Stimulated activated CD8-positive, alpha-beta memory T cell treated with anti-CD3 and anti-CD28 coated beads, Interleukin-4, amount 100 ng/mL, for 4 hours (primary cell): Measurements from ENCODE around the gene DYNC1I1.
"Not testable (repeated sequence)": the region's sequence is repeated elsewhere in the genome, so short reads cannot be mapped to it uniquely, and the experiment has no call there.

Experiments
- DNase-seq, 2 donors: peaks; one replicate each; pipeline ENCODE4 v3.0.0-alpha.2; 2020; ENCODE audit warnings: low read depth in 2 of 2, low spot score in 1 of 2

DYNC1I1 gene

DNA sequence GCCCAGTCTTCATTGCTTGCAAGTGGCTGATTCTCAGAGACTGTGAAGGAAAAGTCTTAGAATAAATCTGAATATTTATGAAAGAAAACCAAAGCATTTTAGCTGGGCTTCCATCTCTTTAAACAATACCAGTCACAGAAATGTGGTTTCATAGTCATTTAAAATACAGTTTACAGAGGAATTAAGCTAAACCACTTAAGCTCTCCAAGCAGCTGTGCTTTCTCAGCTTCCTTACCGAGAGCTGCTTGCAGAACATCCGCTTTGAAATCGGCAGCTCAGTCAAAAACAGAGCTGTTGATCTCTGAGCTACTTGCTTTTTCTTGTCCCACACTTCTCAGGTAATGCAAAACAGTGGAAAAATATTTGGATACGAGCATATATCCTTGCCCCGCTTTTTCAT, 134.5 kb downstream of the DYNC1I1 start:
- DNase-seq = no peak

DNA sequence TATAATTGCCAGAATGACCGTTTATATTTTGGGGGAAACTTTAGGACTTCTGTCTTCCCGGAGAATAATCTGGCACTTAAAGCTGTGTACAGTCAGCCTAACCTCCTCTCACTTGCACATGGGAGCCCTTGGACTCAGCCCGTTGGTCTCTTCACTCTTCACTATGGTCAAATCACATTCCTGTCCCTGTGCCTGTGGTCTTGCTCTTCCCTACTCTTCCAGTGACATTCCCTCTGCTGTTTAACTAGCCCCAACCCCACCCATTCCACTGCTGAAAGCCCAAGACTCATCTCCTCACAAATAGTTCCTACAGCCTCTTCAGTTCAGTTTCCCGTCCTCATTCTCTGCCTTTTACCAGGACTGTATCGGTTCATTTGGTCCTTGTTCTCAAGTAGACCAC, 135.0 kb downstream of the DYNC1I1 start:
- no peak for DNase-seq

DNA sequence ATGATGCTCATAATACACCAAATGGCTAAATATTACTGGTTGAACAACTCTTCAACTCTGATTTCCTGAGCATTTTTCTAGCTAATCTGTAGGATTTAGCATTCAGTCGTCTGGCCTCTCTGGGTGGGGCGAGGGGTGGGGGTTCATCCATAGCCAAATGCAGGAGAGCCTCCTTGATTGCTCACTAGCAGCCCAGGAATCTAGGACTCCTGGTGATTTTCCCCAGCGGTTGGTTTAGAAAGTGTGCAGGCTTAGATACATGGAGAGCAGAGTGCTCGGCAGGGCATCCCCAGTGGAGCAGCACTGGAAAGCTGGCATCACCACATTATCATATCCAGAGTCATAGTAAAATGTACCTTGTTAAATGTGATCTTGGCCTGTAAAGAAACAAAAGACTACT, 136.1 kb downstream of the DYNC1I1 start:
- no peak for DNase-seq

DNA sequence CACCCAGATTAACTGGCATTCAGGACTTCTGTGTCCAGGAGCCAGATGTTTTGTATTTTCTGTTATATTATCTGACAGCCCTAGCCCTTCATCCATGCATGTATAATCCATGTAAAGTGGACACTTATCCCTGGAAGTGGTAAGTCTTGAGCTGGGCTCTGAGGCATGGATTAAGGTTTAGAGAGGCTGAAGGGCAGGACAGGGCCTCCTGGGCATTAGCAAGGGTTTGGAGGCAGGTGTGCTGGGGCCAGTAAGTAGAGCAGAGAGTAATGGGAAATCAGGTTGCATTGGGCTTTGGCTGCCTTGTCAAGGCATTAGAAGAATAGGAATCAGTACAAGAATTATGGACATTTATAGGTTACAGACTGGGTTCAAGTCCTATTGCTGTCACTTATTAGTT, 138.0 kb downstream of the DYNC1I1 start:
- no peak for DNase-seq

DNA sequence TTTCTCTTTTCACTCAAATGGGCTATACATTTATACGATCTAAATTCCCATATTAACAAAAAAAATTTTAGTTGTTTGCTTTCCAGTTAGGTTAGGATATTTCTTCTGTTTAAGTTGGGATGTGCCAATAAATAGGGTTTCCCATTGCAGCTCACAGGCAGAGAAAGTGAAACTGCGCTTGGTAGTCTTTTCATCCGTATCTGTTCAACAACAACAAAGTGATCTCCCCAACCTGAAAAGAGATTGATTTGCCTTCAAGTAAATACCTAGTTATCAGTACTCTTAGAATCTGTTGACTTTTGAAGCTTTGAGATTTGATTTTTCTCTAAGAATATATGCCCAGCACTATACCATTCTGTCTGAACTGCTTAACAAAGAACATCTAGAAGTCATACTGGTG, 143.4 kb downstream of the DYNC1I1 start:
- DNase-seq = no peak

DNA sequence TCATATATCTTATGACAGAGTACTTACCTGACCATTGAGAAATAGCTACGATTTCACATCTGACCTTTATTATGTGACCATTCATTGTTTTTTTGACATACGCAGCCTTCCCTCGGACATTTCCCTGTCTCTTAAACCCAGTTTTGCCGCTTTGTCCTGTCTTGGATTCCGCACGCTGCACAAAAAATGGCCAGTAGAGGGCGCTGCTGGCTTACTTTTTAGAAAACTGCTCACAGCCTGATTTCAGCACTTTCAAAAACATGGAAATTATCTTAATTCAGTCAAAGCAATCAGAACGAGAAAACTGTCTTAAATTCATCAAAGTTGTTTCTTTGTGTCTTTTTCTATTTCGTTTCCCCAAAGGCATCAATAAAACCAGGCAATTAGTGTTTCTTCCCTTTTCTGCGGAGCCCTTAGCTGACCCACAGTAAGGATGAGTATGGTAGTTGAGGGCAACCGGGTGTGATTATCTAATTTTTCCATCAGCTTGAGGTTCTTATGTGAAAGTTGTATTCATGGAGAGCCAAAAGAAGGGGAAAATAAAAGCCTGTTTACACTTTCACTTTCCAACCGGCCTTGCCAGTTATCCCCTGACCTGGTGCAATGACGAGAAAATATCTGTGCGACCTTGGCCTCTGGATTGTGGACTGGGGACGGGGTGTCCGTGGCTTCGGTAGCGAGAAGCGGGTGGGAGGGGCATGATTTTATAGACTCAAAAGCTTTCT, 144.4 kb downstream of the DYNC1I1 start:
- DNase-seq = peak; percentile 30 to 74

DNA sequence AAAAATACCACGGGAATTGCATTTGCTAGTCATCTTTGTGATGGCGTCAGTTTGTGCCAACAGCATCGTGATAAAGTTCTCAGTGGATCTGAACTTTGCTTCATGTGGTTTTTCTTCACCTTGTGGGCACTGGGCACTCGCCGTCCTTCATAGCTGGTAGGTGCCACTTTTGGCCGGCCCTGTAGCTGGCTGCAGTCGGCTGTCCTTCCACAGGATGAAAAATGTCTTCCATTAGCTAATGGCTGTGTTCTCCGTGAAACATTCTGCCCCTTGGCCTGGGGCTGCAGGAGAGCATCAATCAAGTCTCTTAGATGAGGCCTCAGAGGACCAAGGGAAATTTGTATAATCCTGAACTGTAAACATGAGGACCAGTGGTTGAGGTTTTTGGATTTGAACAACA, 145.3 kb downstream of the DYNC1I1 start:
- no peak for DNase-seq

DNA sequence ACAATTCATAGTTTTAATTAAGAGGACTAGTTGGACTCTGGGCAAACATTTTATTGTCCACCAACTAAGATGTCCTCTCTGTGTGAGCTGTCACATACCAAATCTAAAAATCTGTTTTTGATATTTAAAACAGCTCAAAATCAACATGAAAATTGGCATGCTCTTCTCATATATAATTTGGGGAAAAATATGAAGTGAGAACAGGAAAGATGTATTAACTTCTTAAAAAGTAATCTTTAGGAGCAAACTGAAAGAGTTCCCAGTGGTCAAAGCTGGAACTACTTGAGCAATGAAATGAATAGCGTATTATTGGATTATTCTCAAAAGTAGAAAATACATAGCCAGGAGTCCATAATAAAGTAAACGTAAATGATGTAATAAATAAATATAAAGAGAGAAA, 147.2 kb downstream of the DYNC1I1 start:
- no peak for DNase-seq

DNA sequence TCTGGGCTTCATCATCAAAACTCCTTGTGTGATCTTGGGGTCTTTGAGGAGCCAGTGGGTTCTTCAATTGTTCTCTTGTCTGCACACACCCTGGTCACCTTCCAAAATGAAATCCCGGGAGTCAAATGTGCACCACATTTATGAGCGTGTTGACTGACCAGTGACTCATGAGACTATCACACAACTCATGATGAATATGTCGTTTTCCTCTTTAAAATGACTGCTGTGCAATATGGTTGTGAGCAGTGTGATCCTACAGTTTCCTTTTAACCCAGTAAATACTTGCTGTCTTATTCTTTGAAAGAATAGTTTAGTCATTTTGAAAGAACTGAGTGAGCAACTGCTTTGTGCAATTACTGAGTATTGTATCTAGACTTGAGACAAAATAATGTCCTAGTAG, 149.2 kb downstream of the DYNC1I1 start:
- no peak for DNase-seq

DNA sequence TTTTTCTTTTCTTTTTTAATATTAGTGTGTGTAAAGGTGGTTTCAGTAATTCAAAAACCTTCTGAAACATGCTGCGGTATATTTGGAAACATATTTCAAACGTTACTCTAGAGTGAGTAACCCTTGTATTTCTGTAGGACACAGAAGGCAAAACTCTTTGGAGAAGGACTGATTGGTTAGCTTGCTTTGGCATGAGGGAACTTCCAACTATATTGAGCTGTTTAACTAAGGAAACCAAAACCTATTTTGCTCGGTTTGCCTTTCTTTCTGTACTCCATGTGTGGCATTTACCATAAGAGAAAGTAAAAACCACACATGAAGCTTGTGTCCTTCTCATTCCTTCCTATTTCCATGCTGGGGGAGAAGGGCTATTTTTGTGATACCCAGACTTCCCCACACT, 149.8 kb downstream of the DYNC1I1 start:
- no peak for DNase-seq

DNA sequence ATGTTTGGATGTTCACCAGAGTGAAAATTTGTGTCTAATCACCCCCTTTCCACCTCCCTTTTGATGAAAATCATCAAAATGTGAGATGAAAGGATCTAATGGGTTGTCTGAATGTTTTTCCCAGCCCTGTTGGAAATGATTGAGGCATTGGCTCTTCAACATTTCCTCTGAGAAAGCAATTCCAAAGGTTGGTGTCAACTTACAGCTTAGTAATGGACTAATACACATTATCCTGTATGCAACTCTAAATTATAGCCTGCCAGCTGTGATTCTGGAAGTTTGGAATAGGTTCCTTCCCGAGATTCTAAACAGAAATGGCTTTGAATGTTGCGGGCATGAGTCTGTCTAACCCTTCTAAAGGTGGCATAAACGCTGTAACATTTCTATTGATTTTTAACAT, 152.9 kb downstream of the DYNC1I1 start:
- DNase-seq = no peak

DNA sequence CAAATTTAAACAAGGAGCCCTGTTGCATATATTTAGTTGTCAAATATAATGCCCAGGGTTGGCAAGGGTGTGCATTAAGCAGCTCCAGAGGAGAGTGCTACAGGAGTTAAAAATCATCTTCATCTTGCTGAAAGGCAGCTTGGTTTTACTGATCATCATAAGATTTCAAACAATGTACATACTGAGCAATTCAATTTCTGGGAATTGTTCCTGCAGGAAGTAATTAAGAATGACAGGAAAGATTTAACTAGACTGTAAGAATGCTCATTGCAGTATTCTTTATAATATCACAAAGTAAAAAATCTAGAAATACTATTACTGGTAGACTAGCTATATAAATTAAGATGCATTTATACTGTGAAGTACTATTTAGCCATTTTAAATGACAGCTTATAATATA, 153.6 kb downstream of the DYNC1I1 start:
- DNase-seq = no peak

DNA sequence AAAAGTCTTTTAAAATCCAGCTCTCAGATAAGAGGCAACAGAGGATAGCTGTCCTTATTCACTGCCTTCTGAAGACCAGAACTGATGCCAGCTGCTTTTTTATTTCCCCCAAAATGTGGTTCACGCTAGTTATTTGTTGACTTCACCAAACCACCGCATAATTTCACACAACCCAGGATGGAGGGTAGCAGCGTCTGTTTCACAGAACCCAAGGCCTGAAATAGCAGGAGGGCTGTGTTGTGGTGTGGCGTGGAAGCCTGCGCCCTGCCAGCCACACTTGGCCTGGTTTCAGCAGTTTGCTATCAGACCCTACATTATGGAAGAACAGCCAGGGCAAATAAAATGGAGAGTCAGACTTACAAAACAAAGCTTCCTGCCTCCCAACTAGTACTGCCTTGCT, 155.4 kb downstream of the DYNC1I1 start:
- no peak for DNase-seq

DNA sequence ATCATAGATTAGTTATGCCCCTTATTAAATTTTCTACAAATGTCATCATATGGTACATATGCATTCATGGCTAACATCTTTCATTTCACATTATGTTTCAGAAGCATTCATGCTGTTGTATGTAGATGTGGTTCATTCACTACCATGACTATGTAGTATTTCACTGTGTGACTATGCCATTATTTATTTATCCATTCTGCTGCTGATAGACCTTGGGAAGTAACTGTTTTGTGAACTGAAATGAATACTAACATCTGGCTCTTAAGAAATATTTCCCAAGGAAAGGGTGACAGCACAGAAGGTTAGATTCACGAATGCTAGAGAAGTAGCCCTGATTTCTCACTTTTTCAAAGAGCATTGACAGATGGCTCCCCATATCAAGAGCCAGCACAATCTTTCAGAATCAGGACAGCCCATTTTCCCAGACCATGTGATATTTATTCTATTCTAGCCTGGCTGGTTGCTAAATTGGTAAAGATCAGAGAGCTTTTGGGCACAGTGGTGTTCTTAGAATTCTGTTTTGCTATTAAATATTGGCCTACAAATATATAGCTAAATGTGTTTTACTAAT, 157.4 kb downstream of the DYNC1I1 start:
- DNase-seq = no peak

DNA sequence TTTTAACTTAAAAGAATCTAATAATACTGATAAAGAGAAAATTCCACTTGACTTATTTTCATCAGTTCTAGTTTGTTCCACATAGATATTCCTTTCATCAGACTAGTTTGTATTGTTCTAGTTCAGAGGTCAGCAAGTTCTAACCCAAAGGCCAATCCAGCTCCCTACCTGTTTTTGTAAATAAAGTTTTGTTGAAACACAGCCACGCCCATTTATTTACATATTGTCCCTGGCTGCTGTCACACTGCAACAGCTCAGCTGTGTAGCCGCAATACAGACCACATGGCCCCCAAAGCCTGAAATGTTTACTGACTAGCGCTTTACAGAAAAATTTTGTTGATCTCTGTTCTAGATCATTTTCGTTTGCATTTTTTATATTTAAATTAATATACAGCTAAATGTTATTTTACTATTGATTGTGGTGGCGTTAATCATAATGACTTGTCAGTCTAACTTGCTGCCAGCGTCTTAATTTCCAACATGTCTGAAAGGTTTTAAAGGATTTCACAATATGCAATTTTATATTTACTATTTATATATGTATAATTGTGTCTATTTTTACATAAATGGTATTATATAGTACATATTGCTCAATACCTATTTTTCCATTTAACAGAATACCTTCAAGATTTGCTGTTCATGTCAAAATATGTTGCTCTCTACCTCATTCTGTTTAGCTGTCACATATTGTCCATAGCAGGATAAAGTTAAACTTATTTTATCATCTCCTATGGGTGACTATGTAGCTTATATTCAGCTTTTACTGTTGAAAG, 159.3 kb downstream of the DYNC1I1 start:
- DNase-seq = no peak

DNA sequence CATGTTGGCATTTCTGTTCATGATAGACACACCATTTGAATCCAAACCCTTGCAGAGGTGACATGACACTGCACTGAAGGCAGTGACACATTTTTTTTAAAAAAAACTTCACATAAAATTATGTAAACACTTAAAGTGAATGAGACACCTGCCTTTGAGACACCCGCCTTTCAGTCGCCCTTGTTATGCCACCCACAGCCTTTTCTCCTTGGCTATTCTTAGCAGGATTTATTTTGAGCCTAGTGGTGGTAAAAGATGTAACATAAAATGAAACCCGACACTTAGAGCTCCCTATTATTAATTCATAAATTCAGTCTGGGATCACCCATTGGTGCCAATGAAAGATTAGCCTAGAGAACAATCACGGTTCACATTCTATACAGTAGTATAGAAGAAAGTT, 161.3 kb downstream of the DYNC1I1 start:
- DNase-seq = no peak

DNA sequence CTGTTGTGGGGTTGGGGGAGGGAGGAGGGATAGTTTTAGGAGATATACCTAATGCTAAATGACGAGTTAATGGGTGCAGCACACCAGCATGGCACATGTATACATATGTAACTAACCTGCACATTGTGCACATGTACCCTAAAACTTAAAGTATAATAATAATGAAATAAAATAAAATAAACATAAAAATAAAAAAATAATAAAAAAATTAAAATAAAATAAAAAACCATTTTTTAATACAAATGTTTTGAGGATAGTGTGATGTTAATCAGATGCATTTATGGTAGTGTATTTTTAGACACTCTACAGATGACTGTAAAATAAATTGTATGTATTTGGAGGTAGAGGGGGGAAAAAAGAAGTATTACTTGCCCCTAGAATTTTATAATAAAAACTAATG, 172.5 kb downstream of the DYNC1I1 start:
- DNase-seq = not testable (repeated sequence)

DNA sequence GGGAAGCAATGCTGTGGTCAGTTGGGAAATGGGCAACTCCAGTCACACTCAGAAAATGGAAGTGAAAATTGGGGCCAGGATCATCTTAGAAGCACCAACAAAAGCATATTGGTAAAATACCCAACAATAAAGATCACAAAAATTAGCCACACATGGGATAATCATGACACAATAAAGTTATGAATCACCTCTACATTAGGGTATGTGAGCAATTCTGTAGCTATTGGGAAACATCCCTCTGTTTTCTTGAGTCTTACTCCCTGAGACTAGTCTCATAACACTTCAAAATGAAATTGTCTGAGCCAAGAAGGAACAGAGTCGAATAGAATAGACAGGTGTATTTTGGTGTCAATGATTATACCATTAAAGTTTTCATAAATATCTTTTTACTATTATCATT, 178.3 kb downstream of the DYNC1I1 start:
- no peak for DNase-seq

DNA sequence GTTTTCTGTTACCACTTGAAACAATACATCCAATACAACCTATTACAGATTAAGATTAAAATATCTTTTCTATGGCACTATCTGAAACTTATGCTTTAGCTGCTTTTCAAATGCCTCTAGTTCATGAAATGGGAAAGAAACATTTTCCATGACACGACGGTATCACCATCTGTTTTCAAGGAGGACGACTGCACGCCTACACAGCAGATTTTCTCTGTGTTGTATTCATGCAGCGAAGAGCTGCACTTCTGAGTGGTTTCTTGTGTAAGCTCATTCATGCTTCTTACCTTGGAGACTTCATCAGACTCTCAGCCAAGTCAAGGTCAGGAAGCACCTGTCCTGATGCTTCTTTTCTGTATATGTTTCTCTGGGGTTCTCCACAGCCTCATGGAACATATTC, 179.2 kb downstream of the DYNC1I1 start:
- no peak for DNase-seq

DNA sequence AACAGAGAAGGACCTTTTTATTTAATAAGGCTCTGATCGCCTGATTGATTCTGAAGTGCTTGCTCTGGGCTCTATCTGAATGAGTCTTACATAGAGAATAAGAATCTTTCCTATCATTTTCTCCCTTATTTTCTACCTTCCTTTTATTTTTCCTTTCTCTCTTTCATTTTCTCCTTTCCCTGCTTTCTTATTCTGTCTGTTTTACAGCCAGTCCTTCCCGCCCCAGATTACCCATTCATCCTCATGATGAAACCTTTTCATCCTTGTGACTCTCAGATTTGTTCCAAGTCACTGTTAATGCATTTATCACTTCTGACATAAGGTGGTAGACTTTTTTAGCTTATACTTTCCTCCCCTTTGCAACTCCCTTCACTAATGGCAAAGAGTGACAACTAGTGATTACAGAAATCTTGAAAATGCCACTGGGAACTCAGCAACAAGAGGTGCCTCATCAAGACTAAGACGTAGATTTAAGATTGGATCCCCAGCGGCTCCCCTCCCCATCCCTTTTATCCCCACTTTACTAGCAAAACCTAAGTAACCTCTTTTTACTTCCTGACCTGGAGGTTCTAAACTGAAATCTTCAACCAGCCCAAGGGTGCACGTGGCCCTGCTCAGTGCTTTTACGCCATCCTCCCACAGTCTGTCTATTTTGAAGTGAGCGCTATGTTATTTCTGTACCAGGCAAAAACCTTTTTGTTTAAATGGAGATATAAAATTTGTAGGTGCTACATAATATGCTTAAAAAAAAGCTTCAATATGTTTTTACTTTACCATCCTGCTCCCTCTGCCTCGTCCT, 179.8 kb downstream of the DYNC1I1 start:
- DNase-seq = no peak

DNA sequence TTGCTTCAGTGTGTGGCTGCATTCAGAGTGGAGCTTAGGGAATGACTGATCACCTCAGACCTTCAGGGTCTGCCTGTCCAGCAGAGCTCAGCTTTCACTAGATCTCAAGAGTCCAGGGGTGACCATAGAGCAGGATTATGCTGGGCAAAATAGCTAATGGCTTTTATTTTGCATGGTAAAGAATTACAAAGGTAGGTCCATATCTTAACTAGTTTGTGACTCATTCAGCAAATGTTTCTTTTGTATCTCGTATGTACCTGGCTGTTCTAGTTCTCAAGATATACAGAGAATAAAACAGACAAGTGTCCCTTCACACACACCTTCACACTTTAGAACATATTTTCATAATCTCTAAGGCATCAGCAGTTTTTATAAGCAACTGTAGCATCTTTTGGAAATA, 180.5 kb downstream of the DYNC1I1 start:
- DNase-seq = no peak

DNA sequence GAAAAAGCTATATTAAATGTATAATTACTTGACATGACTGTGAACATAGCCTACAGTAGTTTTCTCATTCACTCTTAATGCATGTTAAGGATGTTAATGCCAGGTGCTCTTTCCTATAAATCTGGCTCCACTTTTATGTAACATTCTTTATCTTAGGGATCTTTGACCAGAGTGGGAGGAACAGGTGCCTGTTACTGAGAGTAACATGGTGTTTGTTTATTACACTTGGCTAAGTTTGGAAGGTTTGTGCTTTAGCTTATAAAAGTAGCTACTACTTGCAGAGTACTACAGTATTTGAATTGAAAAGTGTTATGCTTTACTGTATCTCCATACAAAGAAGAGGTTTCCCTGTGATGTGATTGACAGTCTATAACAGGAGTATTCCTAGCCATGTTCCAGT, 183.4 kb downstream of the DYNC1I1 start:
- no peak for DNase-seq
